Measurements from ENCODE around the gene TGFBR3.

DNA sequence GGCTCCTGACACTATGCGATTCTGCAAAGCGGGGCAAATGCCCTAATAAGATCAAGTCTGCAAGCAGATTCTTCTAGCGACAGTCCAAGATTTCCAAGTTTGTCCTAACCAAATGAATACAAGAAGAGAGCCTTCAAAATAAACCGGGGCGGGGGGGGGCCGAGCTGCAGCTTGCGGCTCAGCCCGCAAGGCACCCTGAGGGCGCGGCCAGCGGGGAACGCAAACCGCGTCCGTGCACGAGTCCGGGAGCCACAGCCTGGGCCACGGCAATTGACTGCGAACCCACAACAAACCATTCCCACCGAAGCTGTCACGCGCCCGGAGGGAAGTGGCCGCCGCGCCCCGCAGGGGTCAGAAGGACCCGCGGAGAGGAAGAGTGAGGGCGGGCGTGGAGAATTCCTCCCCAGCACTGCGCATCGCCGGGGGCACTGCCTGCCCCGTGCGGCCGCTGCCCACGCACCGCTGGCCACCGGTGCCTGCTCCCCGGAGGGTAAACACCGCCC, 687 bp downstream of the TGFBR3 start:
- no peak for TF ChIP-seq CTCF (IDR thresholded peaks at IDR 0.05)
- TF ChIP-seq EP300 (IDR thresholded peaks at IDR 0.05), result no peak
- no peak for TF ChIP-seq POLR2A (IDR thresholded peaks at IDR 0.05)
